KOPT-K1 (cell line): ENCODE data around the gene IP6K1.
"Not testable (repeated sequence)": the region's sequence is repeated elsewhere in the genome, so short reads cannot be mapped to it uniquely, and the experiment has no call there.

ENCODE experiments used
- H3K27ac ChIP-seq: fragments of 200-600 bp; sonication (generic); 2 replicates; pipeline ENCODE4 v1.5.1; 2016; ENCODE audit warnings: antibody characterized with exemption, mild to moderate bottlenecking, low read depth, low read length; ENCODE audit not compliant: poor library complexity, severe bottlenecking
- H3K36me3 ChIP-seq: fragments of 200-600 bp; sonication (generic); 2 replicates; pipeline ENCODE4 v1.5.1; 2017; ENCODE audit warnings: antibody characterized with exemption, mild to moderate bottlenecking, low read length, moderate library complexity; ENCODE audit not compliant: insufficient read depth
- H3K9me3 ChIP-seq: fragments of 200-600 bp; sonication (generic); 2 replicates; pipeline ENCODE4 v1.5.1; 2017; ENCODE audit warnings: antibody characterized with exemption, low read length, mild to moderate bottlenecking; ENCODE audit not compliant: insufficient read depth, poor library complexity, severe bottlenecking

Gene IP6K1

DNA sequence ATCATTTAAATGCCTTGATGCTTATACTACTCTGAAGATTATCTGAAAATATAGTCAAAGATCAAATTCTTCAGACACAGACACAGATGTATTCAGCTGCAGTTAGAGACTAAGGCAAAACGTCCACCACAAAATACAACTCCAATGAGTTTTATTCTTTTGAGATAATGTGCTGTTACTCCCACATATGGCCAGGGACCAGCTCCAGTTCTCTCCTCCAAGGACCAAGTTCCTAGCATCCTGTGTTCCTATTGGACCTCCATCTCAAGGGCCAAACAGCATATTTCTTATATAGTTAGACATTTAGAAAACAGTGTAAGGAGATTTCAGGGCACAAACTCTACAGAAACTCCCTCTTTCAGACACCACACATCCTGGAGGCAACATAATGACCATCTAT is 27.1 kb downstream of the IP6K1 start:
- H3K27ac ChIP-seq: no peak overlapping the region
- 0 out of 2 replicates have a peak, but pooled peaks cover 10% of the 10 kb centered on the region for H3K36me3 ChIP-seq
- no peaks in the 10 kb centered on the region for H3K9me3 ChIP-seq

DNA sequence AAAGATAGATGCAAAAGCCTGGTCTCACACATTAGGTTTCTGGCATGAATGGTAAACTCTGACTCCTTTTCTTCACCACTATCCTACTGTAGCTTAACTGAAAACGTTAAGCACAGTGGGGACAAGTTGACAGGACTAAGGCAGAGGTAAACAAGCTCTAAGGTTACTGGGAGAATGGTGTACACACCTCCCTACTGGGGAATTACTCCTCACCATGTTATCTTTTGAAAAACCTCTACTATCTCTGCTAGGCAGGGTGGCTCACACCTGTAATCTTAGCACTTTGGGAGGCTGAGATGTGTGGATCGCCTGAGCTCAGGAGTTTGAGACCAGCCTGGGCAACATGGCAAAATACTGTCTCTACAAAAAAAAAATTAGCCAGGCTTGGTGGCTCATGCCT is 29.1 kb downstream of the IP6K1 start:
- 0 out of 2 replicates have a peak, but pooled peaks cover 10% of the 10 kb centered on the region for H3K36me3 ChIP-seq
- H3K9me3 ChIP-seq: no peaks in the 10 kb centered on the region
- no peak overlapping the region for H3K27ac ChIP-seq

DNA sequence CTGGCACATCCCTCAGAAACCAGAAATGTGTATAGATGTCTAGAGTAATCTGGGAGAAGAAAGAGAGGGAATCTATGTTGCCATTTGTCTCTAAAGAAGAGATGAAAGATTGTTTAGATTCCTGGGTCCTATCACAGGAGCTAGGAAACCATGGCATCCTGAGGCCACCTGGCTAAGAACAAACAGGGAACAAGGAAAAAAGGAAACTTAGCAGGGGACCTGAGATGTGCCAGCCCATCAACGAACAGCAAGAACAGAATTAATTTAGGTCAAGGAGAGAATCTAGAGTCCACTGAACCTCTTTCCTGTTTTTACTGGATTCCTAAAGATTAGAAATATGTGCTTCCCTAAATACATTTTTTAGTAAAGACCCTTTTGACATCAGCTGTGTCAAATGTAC is 30.3 kb downstream of the IP6K1 start:
- Histone ChIP-seq H3K27ac (no peak overlapping the region), H3K9me3 (no peaks in the 10 kb centered on the region), H3K36me3 (peaks cover 5% of the 10 kb centered on the region; the same call in 1 of the 2 replicates)

DNA sequence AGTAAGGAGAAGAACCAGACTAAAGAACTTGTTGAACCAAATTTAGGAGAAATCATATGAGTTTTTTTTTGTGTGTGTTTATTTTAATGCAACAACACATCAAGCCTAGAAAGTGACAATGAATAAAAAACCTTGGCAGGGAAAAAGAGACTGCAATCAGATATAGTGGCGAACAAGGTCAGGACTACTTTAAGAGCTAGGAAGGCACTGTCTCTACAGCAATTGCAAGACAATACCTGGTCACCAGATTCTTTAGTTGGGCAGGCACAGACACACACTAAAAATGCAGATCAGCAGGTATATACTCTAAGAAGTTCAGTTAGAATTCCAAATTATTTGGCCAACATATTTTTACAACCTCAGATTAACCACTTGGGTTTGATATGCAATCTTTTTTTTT is 31.8 kb downstream of the IP6K1 start:
- no peaks in the 10 kb centered on the region for H3K9me3 ChIP-seq
- peaks cover 6% of the 10 kb centered on the region; the same call in 1 of the 2 replicates for H3K36me3 ChIP-seq
- H3K27ac ChIP-seq: no peak overlapping the region

DNA sequence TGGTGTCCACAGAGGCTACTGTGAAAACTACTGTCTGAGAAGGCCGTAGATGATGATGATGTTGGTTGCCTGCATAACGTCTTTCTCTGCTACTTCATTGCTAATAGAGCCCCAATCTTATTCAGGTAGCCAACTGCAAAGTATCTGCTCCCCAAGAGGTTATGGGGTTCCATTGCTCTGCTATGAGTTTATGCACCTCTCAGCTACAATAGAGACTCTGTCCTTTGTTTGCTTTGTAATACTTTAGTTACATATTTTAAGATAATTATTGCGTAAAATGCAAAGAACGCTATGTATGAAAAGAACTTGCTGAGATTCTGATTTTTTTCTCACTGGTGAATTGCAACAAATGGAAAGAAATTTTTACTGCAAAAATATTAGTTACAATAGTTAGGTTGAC is 34.8 kb downstream of the IP6K1 start:
- no peaks in the 10 kb centered on the region for H3K9me3 ChIP-seq
- no peak overlapping the region for H3K27ac ChIP-seq
- H3K36me3 ChIP-seq: peaks cover 26% of the 10 kb centered on the region

DNA sequence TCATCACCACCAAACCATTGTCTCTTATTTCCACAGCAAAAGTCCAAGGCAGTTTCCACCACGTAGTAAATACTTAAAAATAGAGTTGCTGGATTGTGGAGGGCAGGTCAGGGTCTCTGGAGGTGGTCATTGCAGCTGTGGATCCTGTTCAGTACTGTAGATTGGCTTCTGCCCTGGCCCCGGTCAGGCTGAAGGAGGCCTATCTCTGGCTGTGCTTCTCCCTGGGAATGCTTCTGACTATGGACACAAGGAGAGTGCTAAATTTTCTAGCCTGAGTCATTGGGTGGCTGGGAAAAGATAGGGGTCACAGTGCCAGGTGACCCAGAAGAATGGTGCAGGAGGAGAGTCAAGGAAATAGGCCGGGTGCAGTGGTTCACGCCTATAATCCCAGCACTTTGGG is 36.3 kb downstream of the IP6K1 start:
- H3K9me3 ChIP-seq: no peaks in the 10 kb centered on the region
- H3K36me3 ChIP-seq: peaks cover 40% of the 10 kb centered on the region
- H3K27ac ChIP-seq: no peak overlapping the region

DNA sequence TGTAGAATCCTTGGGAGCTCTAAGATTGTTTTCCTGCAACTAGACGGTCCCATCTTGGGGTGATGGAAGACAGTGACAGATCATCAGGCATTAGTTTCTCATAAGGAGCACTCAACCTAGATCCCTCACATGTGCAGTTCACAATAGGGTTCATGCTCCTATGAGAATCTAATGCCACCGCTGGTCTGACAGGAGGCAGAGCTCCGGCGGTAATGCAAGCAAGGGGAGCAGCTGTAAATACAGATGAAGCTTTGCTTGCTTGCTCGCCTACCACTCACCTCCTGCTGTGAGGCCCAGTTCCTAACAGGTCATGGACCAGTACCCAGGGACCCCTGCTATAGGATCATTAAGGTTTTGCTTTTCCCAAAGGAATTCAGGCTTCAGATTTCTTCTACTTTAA is 37.5 kb downstream of the IP6K1 start:
- H3K9me3 ChIP-seq, H3K27ac ChIP-seq: not testable (repeated sequence)
- peaks cover 49% of the 10 kb centered on the region for H3K36me3 ChIP-seq

DNA sequence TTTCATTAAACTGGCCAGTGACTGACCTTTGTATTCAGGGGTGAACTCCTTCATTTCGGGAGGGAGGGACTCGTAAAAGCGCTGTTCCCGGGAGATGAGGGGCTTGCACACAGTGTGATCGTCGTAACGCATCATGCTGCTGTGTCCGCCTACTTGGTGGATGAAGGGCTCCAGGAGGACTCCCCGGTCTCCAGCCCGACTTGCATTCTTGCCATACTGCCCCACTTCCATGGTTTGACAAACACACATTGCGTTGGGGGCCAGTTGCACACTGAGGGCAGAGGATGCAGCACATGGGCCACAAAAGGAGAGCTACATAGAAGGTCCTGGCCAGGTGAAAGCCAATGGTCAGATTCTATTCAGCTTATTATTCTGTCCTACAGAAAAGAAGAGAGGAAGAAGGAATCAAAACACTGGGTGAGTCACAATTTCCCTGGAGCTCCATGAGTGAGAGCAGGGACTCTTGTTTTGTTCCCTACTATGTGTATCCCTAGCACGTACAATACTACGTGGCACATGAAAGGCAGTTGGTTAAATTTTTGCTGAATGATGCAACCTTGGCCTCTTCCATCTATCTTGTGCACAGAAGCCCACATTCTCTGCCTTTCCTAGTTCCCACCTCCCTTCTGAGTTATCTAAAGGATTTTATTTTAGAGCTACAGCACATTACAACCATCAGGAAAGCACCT is 38.4 kb downstream of the IP6K1 start:
- Histone ChIP-seq H3K27ac (no peak overlapping the region), H3K36me3 (peaks cover 54% of the 10 kb centered on the region), H3K9me3 (no peaks in the 10 kb centered on the region)

DNA sequence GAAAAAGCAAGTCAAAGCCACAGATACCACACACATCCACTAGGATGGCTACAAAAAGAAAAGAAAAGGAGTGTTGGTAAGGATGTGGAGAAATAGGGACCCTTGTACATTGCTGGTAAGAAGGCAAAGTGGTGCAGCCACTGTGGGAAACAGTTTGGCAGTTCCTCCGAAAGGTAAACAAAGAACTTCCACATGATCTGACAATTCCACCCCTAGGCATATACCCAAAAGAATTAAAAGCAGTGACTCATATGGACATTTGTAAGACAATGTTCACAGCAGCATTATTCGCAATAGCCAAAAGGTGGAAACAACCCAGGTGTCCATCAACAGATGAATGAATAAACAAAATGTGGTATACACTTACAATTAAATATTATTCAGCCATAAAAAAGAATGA is 40.4 kb downstream of the IP6K1 start:
- Histone ChIP-seq H3K27ac (no peak overlapping the region), H3K36me3 (peaks cover 63% of the 10 kb centered on the region), H3K9me3 (no peaks in the 10 kb centered on the region)

DNA sequence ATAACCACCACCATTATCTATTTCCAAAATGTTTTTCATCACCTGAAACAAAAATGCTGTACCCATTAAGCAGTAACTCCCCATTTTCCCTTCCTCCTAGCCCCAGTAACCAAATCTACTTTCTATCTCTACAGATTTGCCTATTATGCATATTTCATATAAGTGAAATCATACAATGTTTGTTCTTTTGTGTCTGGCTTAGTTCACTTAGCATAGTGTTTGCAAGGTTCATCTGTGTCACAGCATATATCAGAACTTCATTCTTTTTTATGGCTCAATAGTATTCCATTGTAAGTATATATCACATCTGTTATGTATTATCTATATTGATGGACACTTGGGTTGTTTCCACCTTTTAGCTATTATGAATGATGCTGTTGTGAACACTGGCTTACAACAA is 45.9 kb downstream of the IP6K1 start:
- H3K36me3 ChIP-seq: peaks cover 61% of the 10 kb centered on the region
- no peaks in the 10 kb centered on the region for H3K9me3 ChIP-seq
- H3K27ac ChIP-seq: no peak overlapping the region

DNA sequence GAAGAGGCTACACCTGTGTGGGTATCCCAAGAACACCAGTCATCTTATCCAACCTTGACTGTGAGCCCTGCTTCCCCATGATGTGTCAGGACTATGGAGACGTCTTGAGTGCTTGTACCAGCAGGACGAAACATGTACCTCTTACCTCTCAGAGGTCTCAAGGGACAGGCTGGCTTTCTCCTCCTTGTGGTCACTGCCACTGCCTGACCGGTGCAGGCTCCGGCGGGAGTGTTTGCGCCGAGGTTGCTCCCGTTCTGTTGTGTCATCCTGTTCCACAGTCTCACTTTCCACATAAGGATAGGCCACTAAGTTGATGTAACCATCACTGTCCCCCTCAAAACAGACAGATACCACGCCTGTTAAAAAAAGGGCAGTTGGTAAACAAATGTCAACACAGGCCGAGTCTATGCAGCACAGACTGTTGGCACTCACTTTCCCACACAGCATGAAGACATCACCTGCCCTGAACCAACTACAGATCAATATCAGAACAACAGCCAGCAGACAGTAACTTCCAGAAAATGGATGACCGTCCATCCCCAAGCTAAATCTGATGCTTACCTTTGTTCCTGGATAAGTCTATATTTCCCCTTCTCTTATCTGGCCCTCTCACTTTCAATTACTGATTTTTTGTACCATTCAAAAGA is 48.2 kb downstream of the IP6K1 start:
- Histone ChIP-seq H3K9me3 (no peaks in the 10 kb centered on the region), H3K36me3 (peaks cover 65% of the 10 kb centered on the region), H3K27ac (no peak overlapping the region)

DNA sequence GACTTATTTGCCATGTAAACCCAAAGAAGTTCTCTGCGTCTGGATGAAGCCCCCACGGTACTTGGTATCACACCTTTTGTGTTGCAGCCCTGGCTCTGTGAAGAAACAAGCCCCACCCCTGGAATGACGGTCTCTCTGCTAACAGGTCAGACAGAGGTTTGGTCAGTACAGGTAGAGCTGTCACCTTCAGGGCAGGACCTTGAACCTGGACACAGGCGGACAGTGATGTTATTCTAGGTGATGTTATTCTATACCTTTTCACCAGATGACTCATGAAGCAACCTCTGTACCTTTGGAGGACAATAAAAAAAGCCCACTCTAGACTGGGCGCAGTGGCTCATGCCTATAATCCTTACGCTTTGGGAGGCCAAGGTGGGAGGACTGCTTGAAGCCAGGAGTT is 51.6 kb downstream of the IP6K1 start:
- no peak overlapping the region for H3K27ac ChIP-seq
- H3K9me3 ChIP-seq: no peaks in the 10 kb centered on the region
- H3K36me3 ChIP-seq: peaks cover 87% of the 10 kb centered on the region

DNA sequence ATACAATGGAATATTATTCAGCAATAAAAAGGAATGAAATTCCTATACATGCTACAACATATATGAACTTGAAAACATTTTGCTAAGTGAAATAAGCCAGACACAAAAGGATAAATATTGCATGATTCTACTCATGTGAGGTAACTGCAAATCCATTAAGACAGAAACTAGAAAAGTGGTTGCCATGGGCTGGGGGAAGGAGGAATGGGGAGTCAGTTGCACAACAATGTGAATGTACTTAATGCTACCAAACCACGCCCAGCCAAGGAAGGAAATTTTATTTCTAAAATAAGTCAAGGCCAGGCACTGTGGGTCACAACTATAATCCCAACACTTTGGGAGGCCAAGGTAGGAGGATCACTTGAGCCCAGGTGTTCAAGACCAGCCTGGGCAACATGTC is 52.8 kb downstream of the IP6K1 start:
- H3K9me3 ChIP-seq: no peaks in the 10 kb centered on the region
- no peak overlapping the region for H3K27ac ChIP-seq
- peaks cover 86% of the 10 kb centered on the region for H3K36me3 ChIP-seq

DNA sequence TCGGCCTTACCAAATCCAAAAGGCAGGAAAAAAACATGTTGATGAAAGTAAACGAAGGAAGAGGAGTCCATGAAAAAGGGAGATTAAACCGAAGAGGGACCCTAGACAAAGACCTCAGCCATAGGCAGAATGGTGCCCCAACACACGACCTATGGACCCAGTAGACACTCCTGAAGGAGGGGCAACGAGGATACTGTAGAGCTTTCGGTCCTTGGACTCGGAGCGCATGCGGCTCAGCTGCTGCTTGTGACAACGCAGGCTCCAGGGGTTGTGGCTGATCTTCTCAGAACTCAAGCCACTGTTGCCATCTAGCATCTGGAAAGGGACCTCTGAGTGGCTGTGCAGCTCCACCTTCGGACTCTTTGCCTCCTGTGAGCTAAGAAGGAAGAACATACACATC is 53.7 kb downstream of the IP6K1 start:
- H3K36me3 ChIP-seq: peaks cover 86% of the 10 kb centered on the region
- H3K27ac ChIP-seq: no peak overlapping the region
- H3K9me3 ChIP-seq: no peaks in the 10 kb centered on the region

DNA sequence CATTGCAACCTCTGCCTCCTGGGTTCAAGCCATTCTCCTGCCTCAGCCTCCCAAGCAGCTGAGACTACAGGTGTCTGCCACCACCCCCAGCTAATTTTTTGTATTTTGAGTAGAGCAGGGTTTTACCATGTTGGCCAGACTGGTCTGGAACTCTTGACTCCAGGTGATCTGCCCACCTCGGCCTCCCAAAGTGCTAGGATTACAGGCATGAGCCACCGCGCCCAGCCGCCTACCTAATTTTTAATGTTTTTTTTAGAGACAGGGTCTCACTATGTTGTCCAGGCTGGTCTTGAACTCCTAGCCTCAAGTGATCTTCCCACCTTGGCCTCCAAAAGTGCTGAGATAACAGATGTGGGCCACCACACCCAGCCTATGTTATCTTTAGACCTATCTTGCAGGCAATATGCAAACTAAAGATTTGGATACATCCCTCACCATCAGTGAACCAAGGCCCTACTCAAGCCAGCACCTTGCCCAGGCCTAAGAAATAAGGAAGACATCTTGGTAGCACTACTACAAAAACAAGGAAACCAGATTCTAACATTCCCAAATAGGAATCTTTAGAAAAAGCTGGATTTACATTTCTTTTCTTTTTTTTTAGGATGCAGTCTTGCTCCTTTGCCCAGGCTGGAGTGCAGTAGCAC is 56.3 kb downstream of the IP6K1 start:
- Histone ChIP-seq H3K36me3 (peaks cover 89% of the 10 kb centered on the region), H3K9me3 (no peaks in the 10 kb centered on the region), H3K27ac (no peak overlapping the region)
